HS-27A (cell line): ENCODE results near the gene CLMN.

Experiments
- DNase-seq: peaks from one replicate; pipeline ENCODE4 v3.0.0-alpha.2; 2012; ENCODE audit warnings: low read depth, missing footprints

CLMN gene, protein sequence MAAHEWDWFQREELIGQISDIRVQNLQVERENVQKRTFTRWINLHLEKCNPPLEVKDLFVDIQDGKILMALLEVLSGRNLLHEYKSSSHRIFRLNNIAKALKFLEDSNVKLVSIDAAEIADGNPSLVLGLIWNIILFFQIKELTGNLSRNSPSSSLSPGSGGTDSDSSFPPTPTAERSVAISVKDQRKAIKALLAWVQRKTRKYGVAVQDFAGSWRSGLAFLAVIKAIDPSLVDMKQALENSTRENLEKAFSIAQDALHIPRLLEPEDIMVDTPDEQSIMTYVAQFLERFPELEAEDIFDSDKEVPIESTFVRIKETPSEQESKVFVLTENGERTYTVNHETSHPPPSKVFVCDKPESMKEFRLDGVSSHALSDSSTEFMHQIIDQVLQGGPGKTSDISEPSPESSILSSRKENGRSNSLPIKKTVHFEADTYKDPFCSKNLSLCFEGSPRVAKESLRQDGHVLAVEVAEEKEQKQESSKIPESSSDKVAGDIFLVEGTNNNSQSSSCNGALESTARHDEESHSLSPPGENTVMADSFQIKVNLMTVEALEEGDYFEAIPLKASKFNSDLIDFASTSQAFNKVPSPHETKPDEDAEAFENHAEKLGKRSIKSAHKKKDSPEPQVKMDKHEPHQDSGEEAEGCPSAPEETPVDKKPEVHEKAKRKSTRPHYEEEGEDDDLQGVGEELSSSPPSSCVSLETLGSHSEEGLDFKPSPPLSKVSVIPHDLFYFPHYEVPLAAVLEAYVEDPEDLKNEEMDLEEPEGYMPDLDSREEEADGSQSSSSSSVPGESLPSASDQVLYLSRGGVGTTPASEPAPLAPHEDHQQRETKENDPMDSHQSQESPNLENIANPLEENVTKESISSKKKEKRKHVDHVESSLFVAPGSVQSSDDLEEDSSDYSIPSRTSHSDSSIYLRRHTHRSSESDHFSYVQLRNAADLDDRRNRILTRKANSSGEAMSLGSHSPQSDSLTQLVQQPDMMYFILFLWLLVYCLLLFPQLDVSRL

DNA sequence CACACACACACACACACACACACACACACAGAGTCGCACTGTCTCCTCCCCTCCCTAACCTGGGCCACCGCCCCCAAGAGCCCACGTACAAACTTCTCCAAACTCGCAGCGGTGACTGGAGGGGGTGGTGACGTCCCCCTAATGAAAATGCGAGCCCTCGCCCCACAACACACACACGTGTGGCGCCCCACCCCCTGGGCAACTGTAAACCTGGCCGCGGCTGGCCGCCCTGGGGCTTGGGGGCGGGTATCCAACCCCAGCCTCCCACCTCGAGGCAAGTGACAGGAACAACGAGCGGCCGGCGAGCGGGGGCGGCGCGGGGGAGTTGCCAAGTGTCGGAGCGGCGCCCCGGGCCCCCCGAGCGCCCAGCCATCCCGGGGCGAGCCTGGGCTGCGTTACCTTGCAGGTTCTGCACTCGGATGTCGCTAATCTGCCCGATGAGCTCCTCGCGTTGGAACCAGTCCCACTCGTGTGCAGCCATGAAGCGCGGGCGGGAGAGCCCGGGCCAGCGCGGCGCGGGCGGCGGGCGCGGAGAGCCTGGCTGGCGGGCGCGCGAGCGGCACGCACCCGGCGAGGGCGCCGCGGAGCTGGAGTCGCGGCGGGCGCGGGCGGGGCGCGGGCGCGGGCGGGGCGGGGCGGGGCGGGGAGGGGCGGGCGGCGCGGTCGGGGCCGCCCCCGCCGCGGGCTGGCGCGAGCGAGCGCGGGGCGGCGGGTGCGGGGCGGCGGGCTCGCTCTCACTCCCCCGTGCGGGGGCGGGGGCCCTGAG, at the start of gene CLMN:
Gene CLMN, minus strand, starts transcription at position 597 of the 766 bp plus-strand sequence. Its CDS starts 116 bp downstream, at position 481.
- no peak for DNase-seq

DNA sequence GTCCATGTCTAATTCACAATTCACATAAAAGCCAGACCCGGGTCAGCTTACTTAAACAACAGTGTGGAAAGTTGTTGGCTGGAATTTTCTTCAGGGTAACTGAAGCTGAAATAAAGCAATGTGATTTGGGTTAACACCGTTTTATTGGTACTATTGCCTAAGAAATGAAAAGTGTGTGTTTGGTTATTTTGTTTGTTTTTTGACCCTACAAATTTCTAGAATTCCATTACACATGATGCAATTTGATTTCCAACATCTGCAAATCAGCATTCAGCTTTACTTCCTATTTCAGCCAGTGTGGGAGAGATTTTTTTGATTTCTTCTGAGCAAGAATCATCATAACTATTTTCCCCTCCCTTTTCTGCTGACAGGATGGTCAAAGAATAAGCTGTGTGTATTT, 45.7 kb upstream of the CLMN start:
- no peak for DNase-seq

DNA sequence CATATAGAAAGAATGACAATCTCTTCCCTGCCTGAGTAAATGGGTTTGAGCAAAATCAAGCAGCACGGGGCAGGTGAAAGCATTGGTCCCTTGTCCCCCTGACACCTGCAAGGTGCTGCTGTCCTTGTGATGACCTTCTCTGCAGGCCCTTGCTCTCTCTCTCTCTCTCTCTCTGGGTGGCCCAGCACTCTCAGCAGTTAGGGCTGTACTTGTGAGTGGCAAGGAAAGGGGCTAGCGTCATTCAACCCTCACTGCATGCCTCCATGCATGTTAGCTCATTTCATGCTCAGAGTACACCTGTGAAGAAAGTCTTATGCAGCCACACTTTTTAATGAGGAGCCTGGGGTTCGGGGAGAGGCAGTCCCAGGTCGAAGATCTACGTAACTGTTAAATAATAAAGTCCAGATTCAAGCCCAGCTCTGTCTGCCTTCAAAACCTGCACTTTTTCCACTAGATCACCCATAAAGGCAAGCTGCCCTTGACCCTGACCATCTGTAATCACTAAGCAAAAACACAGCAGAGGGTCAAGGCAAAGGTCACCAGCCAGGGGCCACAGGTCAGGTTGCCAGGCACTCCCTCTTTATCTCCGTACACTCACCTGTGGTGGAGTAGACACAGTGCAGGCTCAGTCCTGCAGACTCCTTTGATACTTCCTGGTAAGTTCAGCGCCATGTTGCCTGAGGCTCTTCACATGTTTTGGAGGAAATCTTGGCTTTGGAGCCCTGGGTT, 44.9 kb upstream of the CLMN start:
- no peak for DNase-seq

DNA sequence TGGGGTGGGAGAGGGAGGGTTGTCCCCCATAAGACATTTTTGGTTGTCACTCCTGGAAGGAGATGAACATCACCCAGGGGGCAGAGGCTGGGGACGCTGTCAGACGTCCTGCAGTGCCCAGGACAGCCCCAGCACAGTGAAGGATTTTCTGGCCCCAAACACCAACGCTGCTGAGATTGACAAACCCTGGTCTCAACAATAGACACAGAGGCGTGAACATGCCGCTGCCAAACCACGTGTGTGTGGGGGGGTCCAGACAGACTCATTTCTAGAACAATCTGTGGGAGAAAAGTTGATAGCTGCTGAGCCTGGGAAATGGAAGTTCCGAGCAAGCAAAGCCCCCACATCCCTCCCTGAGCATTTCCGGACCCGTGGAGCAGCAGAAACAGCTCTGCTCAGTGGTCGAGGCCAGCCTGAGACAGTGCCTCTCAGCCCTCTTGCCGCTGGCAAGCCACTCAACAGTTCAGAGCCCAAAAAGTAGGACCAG, 43.8 kb upstream of the CLMN start:
- DNase-seq, result no peak

DNA sequence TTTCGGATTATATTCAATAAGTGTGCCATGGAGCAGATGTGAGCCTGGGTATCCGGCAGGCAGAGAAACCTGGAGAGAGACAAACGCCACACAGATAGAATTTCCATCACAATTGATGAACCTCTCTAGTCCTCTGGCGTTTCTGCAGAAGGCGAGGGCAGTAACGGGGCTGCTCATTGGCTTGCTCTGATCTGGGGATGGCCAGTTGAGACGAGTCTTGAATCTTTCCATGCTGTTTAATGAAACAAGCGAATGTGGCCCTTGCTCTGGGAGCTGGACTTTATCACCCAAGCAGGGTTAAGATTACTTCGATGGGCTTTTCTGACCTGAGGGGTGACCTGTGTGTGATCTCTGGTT, 42.4 kb upstream of the CLMN start:
- no peak for DNase-seq

DNA sequence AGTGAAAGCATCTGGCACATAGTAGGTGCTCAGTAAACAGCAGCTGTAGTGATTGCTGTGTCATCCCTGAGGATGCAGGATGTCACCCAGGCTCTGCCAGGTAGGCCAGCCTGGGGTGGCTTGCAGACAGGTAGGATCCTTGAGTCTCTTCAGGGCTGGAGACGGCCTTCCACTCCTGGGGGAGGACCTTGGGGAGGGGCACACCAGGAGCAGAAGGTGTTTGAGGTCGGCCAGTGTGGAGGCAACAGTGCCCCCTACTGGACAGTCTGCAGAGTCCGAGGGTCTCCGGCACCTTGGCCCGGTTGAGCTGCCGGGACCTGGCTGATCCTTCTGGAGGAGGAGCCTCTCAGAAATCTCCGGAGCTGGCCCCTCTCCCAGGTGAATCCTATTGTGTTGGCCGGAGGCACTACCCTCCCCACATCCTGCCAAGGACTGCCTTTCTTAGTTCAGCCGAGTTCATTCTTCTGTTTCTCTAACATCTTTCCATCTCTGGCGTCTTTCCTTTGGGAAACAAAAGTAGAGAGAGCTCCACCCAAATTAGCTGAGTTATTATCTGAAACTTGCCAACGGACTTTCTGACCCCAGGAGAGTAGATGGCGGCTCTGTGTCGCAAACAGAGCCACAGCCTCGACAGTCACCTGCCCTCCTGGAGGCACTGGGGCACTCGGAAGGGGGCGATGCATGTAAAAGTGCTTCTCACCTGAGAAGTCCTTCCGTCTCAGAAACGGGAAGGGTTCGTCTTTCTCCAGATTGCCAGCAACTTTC, 41.8 kb upstream of the CLMN start:
- DNase-seq, result peak; percentile 5

DNA sequence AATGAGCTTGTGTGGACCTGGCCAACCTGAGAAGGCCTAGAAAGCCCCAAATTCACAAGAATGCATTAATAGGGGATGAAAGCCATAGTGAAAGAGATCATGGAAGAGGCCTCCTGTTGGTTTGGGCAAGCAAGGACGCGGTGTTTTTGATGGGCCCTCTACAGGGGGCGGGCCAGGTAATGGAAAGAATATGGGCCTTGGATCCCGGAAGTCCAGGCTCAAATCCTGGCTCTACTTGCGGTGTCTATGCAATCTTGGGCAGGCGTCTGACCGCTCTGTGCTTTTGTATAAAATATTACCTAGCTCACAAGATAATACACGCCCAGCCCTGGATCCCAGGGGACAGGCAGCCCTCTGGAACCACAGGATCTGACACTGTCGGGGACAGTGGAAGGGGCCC, 41.1 kb upstream of the CLMN start:
- DNase-seq, result no peak

DNA sequence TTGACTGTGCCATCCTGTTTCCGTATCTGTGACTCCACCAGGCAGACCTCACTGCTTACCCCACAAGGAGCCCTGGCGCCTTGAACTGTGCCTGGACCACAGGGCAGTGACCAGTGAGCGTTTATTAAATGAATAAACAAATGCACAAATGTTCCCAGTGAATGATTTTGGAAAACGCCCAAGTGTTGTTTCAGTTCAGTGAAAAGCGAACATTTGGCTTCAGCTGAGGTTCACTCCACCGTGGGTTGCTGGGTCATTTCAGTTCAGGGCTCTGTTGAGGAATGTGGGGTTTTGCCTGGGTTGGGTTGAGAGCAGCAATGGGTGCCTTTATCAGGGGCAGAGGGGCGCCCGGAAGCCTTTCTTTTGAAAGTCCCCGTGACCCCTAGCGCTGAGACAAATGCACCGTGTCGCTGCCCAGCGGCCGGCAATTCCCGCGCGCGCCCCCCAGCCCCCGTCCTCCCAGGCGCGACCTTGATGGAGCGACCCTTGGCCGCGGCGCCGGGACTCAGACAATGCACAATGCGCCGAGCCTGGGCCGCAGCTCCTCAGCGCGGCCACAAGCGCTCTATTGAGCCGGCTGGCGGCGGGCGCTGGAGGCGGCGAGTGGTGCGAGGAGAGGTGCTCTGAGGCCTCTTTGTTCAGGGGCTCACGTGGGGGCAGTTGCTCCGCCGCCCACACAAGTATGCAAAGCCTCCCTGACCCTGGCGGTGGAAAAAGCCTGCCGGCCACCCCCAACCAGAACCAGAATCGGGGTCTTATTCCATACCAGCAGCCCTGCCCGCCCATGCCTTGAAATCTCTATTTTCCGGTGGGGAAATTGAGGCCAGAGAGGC, 40.5 kb upstream of the CLMN start:
- no peak for DNase-seq

DNA sequence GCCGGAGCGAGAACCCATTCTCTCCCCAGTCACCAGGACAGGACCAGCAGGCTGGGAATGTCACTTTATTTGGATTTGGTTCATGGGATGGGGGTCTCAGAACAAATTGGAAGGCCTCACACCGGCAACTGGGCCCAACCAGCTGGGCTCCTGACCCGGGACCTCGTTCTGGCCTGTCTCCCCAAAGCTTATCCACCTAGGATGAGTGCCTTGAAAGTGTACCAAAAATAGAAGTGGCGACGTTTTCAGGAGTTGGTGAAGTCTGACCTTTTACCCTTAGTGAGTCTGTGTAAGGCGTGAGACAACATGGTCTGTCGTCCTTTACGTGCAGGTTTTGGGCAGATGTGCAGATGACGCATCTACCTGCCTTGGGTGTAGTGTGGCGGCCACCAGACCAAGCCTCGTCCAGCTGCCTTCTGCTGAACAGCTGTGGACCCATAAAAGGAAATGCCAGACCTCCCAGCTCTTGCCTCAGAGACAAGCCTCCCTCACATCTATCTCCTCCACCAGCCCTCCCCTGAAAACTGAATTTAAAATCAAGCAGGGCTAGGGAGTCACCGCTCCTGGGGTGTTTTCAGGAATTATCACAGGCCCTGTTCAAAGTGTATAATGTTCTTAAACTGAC, 36.6 kb upstream of the CLMN start:
- DNase-seq, result no peak

DNA sequence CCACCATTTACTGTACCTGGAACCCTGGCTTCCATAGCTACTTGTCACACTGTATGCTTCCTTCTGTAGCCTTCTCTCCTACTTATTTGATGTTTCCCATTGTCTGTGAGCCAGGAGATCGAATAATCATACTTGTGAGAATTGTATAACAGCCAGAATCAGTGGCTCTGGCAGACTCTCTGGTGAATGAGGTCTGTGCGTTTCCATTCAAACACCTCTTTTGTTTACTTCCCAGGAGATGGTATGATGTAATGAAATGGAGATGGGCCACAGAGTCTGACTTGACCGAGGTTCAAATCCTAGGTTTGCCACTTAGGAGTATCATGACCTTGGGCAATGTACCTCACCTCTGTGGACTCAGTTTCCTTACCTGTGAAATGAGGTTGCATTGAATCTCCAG, 35.7 kb upstream of the CLMN start:
- DNase-seq, result no peak

DNA sequence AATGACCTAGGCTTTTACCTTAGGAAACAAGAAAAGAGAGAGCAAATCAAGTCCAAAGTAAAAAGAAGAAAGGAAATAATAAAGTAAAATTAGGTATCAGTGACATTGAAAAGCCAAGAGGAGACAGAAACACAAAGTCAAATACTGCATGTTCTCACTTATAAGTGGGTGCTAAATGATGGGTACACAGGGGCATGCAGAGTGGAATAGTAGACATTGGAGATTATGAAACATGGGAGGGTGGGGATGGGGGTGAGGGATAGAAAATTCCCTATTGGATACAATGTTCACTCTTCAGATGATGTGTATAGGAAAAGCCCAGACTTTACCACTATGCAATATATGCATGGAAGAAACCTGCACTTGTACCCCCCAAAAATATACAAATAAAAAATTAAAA, 35.1 kb upstream of the CLMN start:
- DNase-seq, result no peak

DNA sequence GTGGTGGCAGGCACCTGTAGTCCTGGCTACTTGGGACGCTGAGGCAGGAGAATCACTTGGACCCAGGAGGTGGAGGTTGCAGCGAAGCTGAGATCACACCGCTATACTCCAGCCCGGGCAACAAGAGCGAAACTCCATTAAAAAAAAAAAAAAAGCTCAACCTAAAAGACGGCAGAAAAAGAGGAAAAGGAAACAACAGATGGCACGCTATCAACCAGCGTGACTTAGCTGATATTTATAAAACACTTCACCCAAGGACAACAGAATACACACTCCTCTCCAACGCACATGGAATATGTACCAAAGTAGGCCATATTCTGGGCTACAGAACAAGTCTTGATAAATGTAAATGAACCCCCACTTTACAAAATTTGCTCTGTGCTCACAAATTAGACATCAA, 34.0 kb upstream of the CLMN start:
- no peak for DNase-seq

DNA sequence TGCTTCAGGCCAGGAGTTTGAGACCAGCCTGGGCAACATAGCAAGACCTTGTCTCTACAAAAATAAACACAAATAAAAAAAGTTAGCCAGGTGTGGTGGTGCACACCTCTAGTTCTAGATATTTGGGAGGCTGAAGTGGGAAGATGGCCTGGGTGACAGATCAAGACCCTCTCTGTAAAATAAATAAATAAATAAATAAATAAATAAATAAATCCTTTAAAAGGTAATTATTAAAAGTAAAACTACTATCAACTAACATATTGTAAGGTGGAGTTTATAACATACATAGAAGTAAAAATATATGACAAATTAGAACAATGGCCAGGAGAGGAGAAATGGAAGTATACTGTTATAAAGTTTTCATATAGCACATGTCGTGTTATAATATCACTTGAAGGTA, 33.3 kb upstream of the CLMN start:
- no peak for DNase-seq

DNA sequence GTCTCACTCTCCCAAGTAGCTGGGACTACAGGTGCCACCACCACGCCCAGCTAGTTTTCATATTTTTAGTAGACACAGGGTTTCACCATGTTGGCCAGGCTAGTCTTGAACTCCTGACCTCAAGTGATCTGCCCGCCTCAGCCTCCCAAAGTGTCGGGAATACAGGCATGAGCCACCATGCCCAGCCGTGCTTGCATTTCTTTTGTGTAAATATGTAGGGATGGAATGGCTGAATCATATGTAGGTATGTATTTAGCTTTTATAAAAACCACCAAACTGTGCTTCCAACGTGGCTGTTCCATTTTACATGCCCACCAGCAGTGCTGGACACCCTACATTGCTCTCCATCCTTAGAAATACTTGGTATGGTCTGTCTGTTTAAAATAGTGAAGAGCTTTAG, 32.8 kb upstream of the CLMN start:
- no peak for DNase-seq

DNA sequence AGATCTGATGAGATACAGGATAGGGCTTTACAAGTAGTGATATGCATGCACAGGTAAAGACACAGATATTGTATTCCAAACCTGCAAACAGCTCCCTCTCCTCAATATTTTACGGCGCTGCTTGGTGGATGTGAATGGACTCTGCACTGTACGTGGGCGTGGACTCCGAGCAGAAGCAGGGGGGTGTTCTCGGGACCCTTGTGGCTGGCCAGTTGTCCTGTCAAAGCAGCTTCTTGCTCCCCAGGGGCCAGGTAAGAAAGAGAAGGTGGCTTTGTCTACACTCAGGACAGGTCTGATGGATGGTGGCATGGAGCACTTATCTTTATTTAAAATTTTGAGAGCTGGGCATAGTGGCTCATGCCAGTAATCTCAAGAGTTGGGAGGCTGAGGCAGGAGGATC, 29.5 kb upstream of the CLMN start:
- DNase-seq, result no peak

DNA sequence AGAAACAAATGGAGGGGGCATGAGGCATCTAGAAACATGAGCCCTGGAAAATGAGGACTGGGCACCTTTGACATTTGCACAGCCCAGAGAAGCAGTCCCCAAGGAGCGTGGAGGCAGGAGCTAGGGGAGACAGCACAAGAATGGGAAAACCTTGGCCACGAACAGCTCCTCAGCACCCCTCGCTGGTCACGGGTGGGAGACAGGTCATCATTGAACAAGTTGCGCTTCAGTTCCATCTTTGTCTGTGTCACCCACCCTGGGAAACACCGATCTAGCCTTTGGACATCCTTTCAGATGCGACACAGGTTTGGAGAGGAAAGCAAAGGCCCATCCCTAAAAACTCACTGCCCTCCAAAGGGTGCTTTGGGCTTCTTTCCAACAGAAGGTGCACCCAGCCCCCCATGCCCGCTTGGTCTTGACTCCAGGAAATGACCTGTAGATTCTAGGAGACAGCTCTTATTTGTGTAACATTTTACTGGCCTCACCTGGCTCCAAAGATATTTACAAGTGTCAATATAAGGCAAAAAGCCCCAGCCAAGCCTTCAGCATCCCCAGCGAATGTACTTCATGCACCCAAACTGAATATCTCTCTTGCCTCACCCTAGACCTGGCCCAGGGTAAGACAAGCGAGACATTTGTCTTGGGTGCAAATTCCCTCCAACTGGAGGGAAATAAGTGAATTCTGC, 28.8 kb upstream of the CLMN start:
- DNase-seq, result no peak

DNA sequence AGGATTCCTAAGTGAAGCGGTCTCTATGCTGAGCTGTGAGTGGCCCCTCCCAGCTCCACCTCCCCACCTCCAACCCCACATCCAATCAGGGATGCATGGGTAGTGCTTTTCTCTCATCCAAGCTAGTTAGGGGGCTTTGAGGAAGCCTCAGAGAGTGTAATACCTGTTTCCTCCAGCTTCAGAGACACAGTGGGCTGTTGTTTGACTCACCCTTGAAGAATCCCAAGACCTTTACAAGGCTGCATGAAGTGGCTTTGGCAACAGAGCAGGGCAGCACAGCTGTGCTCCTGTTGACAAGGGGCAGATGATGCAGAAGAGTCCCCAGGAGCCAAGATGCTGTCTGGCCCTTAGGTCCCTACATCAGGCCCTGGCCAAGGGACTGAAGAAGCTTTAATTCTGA, 27.1 kb upstream of the CLMN start:
- no peak for DNase-seq

DNA sequence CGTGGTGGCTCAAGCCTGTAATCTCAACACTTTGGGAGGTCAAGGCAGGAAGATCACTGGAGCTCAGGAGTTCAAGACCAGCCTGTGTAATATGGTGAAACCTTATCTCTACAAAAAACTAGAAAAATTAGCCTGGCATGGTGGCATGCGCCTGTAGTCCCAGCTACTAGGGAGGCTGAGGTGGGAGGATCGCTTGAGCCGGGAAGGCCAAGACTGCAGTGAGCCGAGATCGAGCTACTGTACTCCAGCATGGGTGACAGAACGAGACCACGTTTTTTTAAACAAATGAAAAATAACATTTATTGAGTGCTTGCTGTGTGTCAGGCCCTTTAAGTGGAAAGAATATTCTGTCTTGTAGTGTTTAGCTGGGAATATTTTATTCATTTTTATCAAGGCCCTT, 26.6 kb upstream of the CLMN start:
- no peak for DNase-seq

DNA sequence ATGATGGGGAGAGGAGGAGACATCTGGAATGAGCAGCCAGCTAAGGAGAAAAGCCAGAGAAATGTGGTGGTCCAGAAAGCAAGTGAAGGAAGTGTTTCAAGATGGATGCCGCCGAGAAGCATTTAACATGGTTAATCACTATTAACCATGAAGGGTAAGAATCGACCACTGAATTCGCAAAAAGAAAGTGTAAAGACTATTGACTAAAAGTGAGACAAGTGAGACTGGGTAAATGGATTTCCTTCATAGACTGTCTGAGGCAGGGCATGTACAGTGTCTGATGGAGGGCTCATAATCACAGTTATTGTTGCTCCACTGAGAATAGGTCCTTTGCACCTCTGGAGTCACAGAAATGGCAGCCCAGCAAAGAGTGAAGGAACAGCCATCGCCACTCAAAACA, 25.3 kb upstream of the CLMN start:
- no peak for DNase-seq
